HEK293T (cell line): ENCODE data around the gene GALNT18.

ENCODE experiments used
- ARNT ChIP-seq: fragments of 450-650 bp; IDR thresholded peaks from 2 replicates; pipeline ENCODE4 v1.6.1; 2017; ENCODE audit warnings: mild to moderate bottlenecking
- BHLHE40 ChIP-seq: fragments of 450-650 bp; IDR thresholded peaks from 2 replicates; pipeline ENCODE4 v1.6.1; 2016; ENCODE audit warnings: mild to moderate bottlenecking, moderate library complexity, borderline replicate concordance
- ELF4 ChIP-seq: fragments of 450-650 bp; IDR thresholded peaks from 2 replicates; pipeline ENCODE4 v1.6.1; 2017; ENCODE audit warnings: antibody characterized with exemption
- FOXA1 ChIP-seq: fragments of 450-650 bp; IDR thresholded peaks from 2 replicates; pipeline ENCODE4 v1.6.1; 2016; ENCODE audit warnings: mild to moderate bottlenecking
- FOXM1 ChIP-seq: fragments of 450-650 bp; IDR thresholded peaks from 2 replicates; pipeline ENCODE4 v1.6.1; 2017; ENCODE audit warnings: mild to moderate bottlenecking, borderline replicate concordance
- HDGF ChIP-seq: fragments of 450-650 bp; IDR thresholded peaks from 2 replicates; pipeline ENCODE4 v1.6.1; 2017; ENCODE audit warnings: antibody characterized with exemption, borderline replicate concordance
- L3MBTL2 ChIP-seq: fragments of 450-650 bp; conservative IDR thresholded peaks from 2 replicates; pipeline ENCODE4 v1.6.1; 2016; ENCODE audit warnings: mild to moderate bottlenecking
- LEF1 ChIP-seq: fragments of 450-650 bp; IDR thresholded peaks from 2 replicates; pipeline ENCODE4 v1.6.1; 2017; ENCODE audit warnings: mild to moderate bottlenecking, borderline replicate concordance
- PKNOX1 ChIP-seq: fragments of 450-650 bp; IDR thresholded peaks from 2 replicates; pipeline ENCODE4 v1.6.1; 2016
- SUZ12 ChIP-seq: fragments of 450-650 bp; IDR thresholded peaks from 2 replicates; pipeline ENCODE4 v1.6.1; 2016; ENCODE audit warnings: mild to moderate bottlenecking
- ZNF384 ChIP-seq: fragments of 450-650 bp; IDR thresholded peaks from 2 replicates; pipeline ENCODE4 v1.6.1; 2016

GRCh38 chr11:11318461-11318860 lies 303.3 kb downstream of the GALNT18 start:
- TF ChIP-seq ARNT (no peak), HDGF (no peak), SUZ12 (no peak), PKNOX1 (no peak), LEF1 (no peak), ELF4 (no peak), FOXA1 (no peak), BHLHE40 (no peak), FOXM1 (no peak), ZNF384 (no peak), L3MBTL2 (no peak)
